Endodermal cell (in vitro differentiated cells): ENCODE data around the gene SUGP2. TPM values are rescaled to one million over a fixed set of nuclear protein-coding genes. Genes with fewer than 3 reads are reported as not detected.

ENCODE experiments used
- DNase-seq: peaks from one replicate; pipeline ENCODE4 v3.0.0-alpha.2; 2017
- H3K27ac ChIP-seq: 2 replicates; pipeline ENCODE4 v1.5.1; 2013; ENCODE audit warnings: mild to moderate bottlenecking, low read depth, low read length, moderate library complexity
- H3K27me3 ChIP-seq: 2 replicates; pipeline ENCODE4 v1.6.1; 2013; ENCODE audit warnings: mild to moderate bottlenecking, low read length, moderate library complexity; ENCODE audit not compliant: insufficient read depth, control insufficient read depth, poor library complexity, severe bottlenecking
- H3K36me3 ChIP-seq: 2 replicates; pipeline ENCODE4 v1.7.0; 2013; ENCODE audit warnings: mild to moderate bottlenecking, low read length, moderate library complexity; ENCODE audit not compliant: control insufficient read depth, insufficient read depth
- H3K4me1 ChIP-seq: one replicate; pipeline ENCODE4 v1.7.0; 2013; ENCODE audit warnings: low read length; ENCODE audit not compliant: control insufficient read depth, insufficient read depth
- H3K4me3 ChIP-seq: 2 replicates; pipeline ENCODE4 v1.5.1; 2013; ENCODE audit warnings: mild to moderate bottlenecking, low read length, moderate library complexity
- H3K9ac ChIP-seq: 2 replicates; pipeline ENCODE4 v1.6.1; 2013; ENCODE audit warnings: mild to moderate bottlenecking, low read length, moderate library complexity; ENCODE audit not compliant: poor library complexity, severe bottlenecking; ENCODE audit errors: extremely low read depth
- H3K9me3 ChIP-seq: 2 replicates; pipeline ENCODE4 v1.6.1; 2013; ENCODE audit warnings: mild to moderate bottlenecking, low read length, moderate library complexity; ENCODE audit not compliant: control insufficient read depth
- H3K27ac Mint-ChIP-seq: 2 replicates; pipeline ENCODE4 v1.8.0; 2020; ENCODE audit warnings: mixed read lengths
- H3K27me3 Mint-ChIP-seq: 2 replicates; pipeline ENCODE4 v1.8.0; 2021; ENCODE audit warnings: mild to moderate bottlenecking, mixed read lengths; ENCODE audit not compliant: insufficient read depth
- H3K36me3 Mint-ChIP-seq: 2 replicates; pipeline ENCODE4 v1.8.0; 2020; ENCODE audit warnings: low read depth, mixed read lengths
- H3K4me1 Mint-ChIP-seq: 2 replicates; pipeline ENCODE4 v1.8.0; 2020; ENCODE audit warnings: mixed read lengths
- H3K4me3 Mint-ChIP-seq: 2 replicates; pipeline ENCODE4 v1.8.0; 2020; ENCODE audit warnings: mild to moderate bottlenecking, moderate library complexity, mixed read lengths
- H3K9me3 Mint-ChIP-seq: 2 replicates; pipeline ENCODE4 v1.8.0; 2020; ENCODE audit warnings: mild to moderate bottlenecking, mixed read lengths
- CTCF ChIP-seq: fragments of 200-600 bp; sonication (generic); conservative IDR thresholded peaks from 2 replicates; pipeline ENCODE4 v1.5.0; 2021; ENCODE audit warnings: antibody characterized with exemption, mild to moderate bottlenecking
- WGBS, 2 experiments: methylation state at CpG; one replicate each; pipeline versions ENCODE4 v1.1.5 to v1.1.7; 2013; ENCODE audit warnings: missing lambda C conversion rate in 2 of 2, mixed read lengths in 1 of 2; ENCODE audit not compliant: insufficient coverage in 1 of 2, insufficient read length in 1 of 2; 5-methylcytosine and 5-hydroxymethylcytosine counted together
- total RNA-seq, 2 donors: library from RNA; stranded (reverse); fragmentation: NEBNext Ultra II Directional in 1 of 2; extraction: Animal tissue kit (Norgen Biotek cat#: 25700) in 1 of 2; gene quantifications; 2 replicates in 1 of 2; 3 replicates in 1 of 2; pipeline ENCODE4 v1.2.1, GENCODE V29; 2021

Gene SUGP2
- total RNA-seq, 2 donors from 2014 or later, result 121 to 157 TPM

GRCh38 chr19:18982669-18983068, 50.6 kb downstream of the SUGP2 start:
- Mint-ChIP-seq H3K36me3 (no peaks in the 10 kb centered on the region), H3K9me3 (no peaks in the 10 kb centered on the region), H3K4me1 (peaks cover 1% of the 10 kb centered on the region), H3K27me3 (peaks cover 42% of the 10 kb centered on the region), H3K4me3 (no peak overlapping the region), H3K27ac (no peak overlapping the region)
- H3K4me1 ChIP-seq, result no peaks in the 10 kb centered on the region
- no peak overlapping the region for H3K27ac ChIP-seq
- no peak for TF ChIP-seq CTCF
- no peak overlapping the region for H3K4me3 ChIP-seq
- no peak overlapping the region for H3K9ac ChIP-seq
- DNase-seq, result no peak
- no peaks in the 10 kb centered on the region for H3K9me3 ChIP-seq
- H3K36me3 ChIP-seq, result no peaks in the 10 kb centered on the region
- 86 to 100% methylated on average over 1 to 2 of the region's 2 CpGs for WGBS, 2 experiments
- peaks cover 9% of the 10 kb centered on the region for H3K27me3 ChIP-seq

GRCh38 chr19:18980432-18981020, 52.8 kb downstream of the SUGP2 start:
- TF ChIP-seq CTCF, result no peak
- H3K27ac ChIP-seq, result no peak overlapping the region
- no peaks in the 10 kb centered on the region for H3K9me3 ChIP-seq
- peaks cover 9% of the 10 kb centered on the region for H3K27me3 ChIP-seq
- Mint-ChIP-seq H3K9me3 (no peaks in the 10 kb centered on the region), H3K27ac (no peak overlapping the region), H3K27me3 (peaks cover 31% of the 10 kb centered on the region), H3K4me1 (no peaks in the 10 kb centered on the region), H3K36me3 (no peaks in the 10 kb centered on the region), H3K4me3 (no peak overlapping the region)
- H3K36me3 ChIP-seq, result no peaks in the 10 kb centered on the region
- no peak overlapping the region for H3K4me3 ChIP-seq
- 92 to 95% methylated on average over 4 to 7 of the region's 7 CpGs for WGBS, 2 experiments
- H3K4me1 ChIP-seq, result no peaks in the 10 kb centered on the region
- no peak for DNase-seq
- H3K9ac ChIP-seq, result no peak overlapping the region

GRCh38 chr19:18978616-18979015, 54.7 kb downstream of the SUGP2 start:
- Mint-ChIP-seq H3K27ac (no peak overlapping the region), H3K36me3 (no peaks in the 10 kb centered on the region), H3K9me3 (no peaks in the 10 kb centered on the region), H3K4me3 (no peak overlapping the region), H3K27me3 (peaks cover 18% of the 10 kb centered on the region), H3K4me1 (no peaks in the 10 kb centered on the region)
- no peaks in the 10 kb centered on the region for H3K4me1 ChIP-seq
- peaks cover 9% of the 10 kb centered on the region for H3K27me3 ChIP-seq
- no peak overlapping the region for H3K9ac ChIP-seq
- no peak for TF ChIP-seq CTCF
- H3K9me3 ChIP-seq, result no peaks in the 10 kb centered on the region
- H3K27ac ChIP-seq, result no peak overlapping the region
- H3K36me3 ChIP-seq, result no peaks in the 10 kb centered on the region
- H3K4me3 ChIP-seq, result no peak overlapping the region
- WGBS, 2 experiments, result 93 to 96% methylated on average over 5 to 6 of the region's 7 CpGs
- DNase-seq, result no peak
